Panc1 (cell line): ENCODE data around the gene CYP2B6.
"Not testable (repeated sequence)": the region's sequence is repeated elsewhere in the genome, so short reads cannot be mapped to it uniquely, and the experiment has no call there.

Experiments
- POLR2AphosphoS5 ChIP-seq: IDR thresholded peaks from 2 replicates; pipeline ENCODE4 v1.6.1; 2012; ENCODE audit warnings: mild to moderate bottlenecking, low read depth, low read length, moderate library complexity
- SIN3A ChIP-seq: IDR thresholded peaks from 2 replicates; pipeline ENCODE4 v1.6.1; 2012; ENCODE audit warnings: low read depth, mild to moderate bottlenecking, low read length, moderate library complexity, borderline replicate concordance; ENCODE audit not compliant: insufficient read depth
- TCF7L2 ChIP-seq: IDR thresholded peaks from 2 replicates; pipeline ENCODE4 v1.6.1; 2011; ENCODE audit warnings: mild to moderate bottlenecking, low read depth, low read length, inconsistent platforms
- TF ChIP-seq, protein P1 (sequence below): fragments of 450-650 bp; IDR thresholded peaks from 2 replicates; pipeline ENCODE4 v1.5.1; 2017; ENCODE audit warnings: mild to moderate bottlenecking
- TF ChIP-seq, protein P2 (sequence below), 2 experiments: IDR thresholded peaks; 2 replicates each; pipeline ENCODE4 v1.6.1; 2011 to 2012; ENCODE audit warnings: low read depth in 2 of 2, control low read depth in 1 of 2, low read length in 1 of 2, mild to moderate bottlenecking in 1 of 2, moderate library complexity in 1 of 2; ENCODE audit not compliant: insufficient read depth in 1 of 2

DNA sequence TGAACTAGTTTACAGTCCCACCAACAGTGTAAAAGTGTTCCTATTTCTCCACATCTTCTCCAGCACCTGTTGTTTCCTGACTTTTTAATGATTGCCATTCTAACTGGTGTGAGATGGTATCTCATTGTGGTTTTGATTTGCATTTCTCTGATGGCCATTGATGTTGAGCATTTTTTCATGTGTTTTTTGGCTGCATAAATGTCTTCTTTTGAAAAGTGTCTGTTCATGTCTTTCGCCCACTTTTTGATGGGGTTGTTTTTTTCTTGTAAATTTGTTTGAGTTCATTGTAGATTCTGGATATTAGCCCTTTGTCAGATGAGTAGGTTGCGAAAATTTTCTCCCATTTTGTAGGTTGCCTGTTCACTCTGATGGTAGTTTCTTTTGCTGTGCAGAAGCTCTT lies 7.9 kb downstream of the CYP2B6 start:
- TF ChIP-seq POLR2AphosphoS5, SIN3A, TCF7L2: not testable (repeated sequence)
- TF ChIP-seq, protein P1, sequence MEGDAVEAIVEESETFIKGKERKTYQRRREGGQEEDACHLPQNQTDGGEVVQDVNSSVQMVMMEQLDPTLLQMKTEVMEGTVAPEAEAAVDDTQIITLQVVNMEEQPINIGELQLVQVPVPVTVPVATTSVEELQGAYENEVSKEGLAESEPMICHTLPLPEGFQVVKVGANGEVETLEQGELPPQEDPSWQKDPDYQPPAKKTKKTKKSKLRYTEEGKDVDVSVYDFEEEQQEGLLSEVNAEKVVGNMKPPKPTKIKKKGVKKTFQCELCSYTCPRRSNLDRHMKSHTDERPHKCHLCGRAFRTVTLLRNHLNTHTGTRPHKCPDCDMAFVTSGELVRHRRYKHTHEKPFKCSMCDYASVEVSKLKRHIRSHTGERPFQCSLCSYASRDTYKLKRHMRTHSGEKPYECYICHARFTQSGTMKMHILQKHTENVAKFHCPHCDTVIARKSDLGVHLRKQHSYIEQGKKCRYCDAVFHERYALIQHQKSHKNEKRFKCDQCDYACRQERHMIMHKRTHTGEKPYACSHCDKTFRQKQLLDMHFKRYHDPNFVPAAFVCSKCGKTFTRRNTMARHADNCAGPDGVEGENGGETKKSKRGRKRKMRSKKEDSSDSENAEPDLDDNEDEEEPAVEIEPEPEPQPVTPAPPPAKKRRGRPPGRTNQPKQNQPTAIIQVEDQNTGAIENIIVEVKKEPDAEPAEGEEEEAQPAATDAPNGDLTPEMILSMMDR, result not testable (repeated sequence)
- TF ChIP-seq, protein P2, sequence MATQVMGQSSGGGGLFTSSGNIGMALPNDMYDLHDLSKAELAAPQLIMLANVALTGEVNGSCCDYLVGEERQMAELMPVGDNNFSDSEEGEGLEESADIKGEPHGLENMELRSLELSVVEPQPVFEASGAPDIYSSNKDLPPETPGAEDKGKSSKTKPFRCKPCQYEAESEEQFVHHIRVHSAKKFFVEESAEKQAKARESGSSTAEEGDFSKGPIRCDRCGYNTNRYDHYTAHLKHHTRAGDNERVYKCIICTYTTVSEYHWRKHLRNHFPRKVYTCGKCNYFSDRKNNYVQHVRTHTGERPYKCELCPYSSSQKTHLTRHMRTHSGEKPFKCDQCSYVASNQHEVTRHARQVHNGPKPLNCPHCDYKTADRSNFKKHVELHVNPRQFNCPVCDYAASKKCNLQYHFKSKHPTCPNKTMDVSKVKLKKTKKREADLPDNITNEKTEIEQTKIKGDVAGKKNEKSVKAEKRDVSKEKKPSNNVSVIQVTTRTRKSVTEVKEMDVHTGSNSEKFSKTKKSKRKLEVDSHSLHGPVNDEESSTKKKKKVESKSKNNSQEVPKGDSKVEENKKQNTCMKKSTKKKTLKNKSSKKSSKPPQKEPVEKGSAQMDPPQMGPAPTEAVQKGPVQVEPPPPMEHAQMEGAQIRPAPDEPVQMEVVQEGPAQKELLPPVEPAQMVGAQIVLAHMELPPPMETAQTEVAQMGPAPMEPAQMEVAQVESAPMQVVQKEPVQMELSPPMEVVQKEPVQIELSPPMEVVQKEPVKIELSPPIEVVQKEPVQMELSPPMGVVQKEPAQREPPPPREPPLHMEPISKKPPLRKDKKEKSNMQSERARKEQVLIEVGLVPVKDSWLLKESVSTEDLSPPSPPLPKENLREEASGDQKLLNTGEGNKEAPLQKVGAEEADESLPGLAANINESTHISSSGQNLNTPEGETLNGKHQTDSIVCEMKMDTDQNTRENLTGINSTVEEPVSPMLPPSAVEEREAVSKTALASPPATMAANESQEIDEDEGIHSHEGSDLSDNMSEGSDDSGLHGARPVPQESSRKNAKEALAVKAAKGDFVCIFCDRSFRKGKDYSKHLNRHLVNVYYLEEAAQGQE (IDR thresholded peaks at IDR 0.05; ENCODE audit: insufficient read depth in 1 of 2, low read depth in 2 of 2, low read length in 1 of 2), result not testable (repeated sequence)
